DOHH2 (cell line): ENCODE data around the gene TULP4.

Experiments
- H3F3A ChIP-seq: fragments of 200-600 bp; sonication (generic), shearing (Covaris generic); 2 replicates; pipeline ENCODE4 v1.6.0; 2016; ENCODE audit warnings: antibody characterized with exemption, mild to moderate bottlenecking; ENCODE audit not compliant: control insufficient read depth, insufficient read depth
- H3K27ac ChIP-seq: fragments of 200-600 bp; sonication (generic); 2 replicates; pipeline ENCODE4 v1.5.1; 2014; ENCODE audit warnings: low read depth, mild to moderate bottlenecking, low read length, moderate library complexity
- H3K27me3 ChIP-seq: fragments of 200-600 bp; sonication (generic); 2 replicates; pipeline ENCODE4 v1.6.1; 2014; ENCODE audit warnings: mild to moderate bottlenecking, low read length, mixed read lengths; ENCODE audit not compliant: control insufficient read depth
- H3K36me3 ChIP-seq: fragments of 200-600 bp; sonication (generic); 2 replicates; pipeline ENCODE4 v1.6.1; 2014; ENCODE audit warnings: mild to moderate bottlenecking, low read length, moderate library complexity, mixed read lengths; ENCODE audit not compliant: control insufficient read depth
- H3K4me1 ChIP-seq: fragments of 200-600 bp; sonication (generic); 2 replicates; pipeline ENCODE4 v1.6.1; 2014; ENCODE audit warnings: mild to moderate bottlenecking, low read length, mixed read lengths; ENCODE audit not compliant: control insufficient read depth
- H3K4me2 ChIP-seq: fragments of 200-600 bp; sonication (generic); 2 replicates; pipeline ENCODE4 v1.6.0; 2014; ENCODE audit warnings: mild to moderate bottlenecking, low read length, moderate library complexity
- H3K4me3 ChIP-seq: fragments of 200-600 bp; sonication (generic); 2 replicates; pipeline ENCODE4 v1.5.1; 2014; ENCODE audit warnings: mild to moderate bottlenecking, low read length, mixed read lengths
- H3K79me2 ChIP-seq: fragments of 200-600 bp; sonication (generic); 2 replicates; pipeline ENCODE4 v1.6.1; 2014; ENCODE audit warnings: mild to moderate bottlenecking, low read length, mixed read lengths; ENCODE audit not compliant: control insufficient read depth
- H3K9me2 ChIP-seq: fragments of 200-600 bp; sonication (generic); replicated peaks from 2 replicates; pipeline ENCODE4 v1.6.1; 2014; ENCODE audit warnings: mild to moderate bottlenecking, low read length, mixed read lengths; ENCODE audit not compliant: control insufficient read depth
- H3K9me3 ChIP-seq: fragments of 200-600 bp; sonication (generic); 2 replicates; pipeline ENCODE4 v1.6.1; 2014; ENCODE audit warnings: antibody characterized with exemption, low read length, mixed read lengths; ENCODE audit not compliant: control insufficient read depth, insufficient read depth
- H4K20me1 ChIP-seq: fragments of 200-600 bp; sonication (generic); 2 replicates; pipeline ENCODE4 v1.6.0; 2014; ENCODE audit warnings: low read depth, mild to moderate bottlenecking, antibody characterized with exemption, low read length, moderate library complexity; ENCODE audit not compliant: control insufficient read depth, insufficient read depth
- CTCF ChIP-seq: fragments of 200-600 bp; sonication (generic); IDR thresholded peaks from one replicate; pipeline ENCODE4 v1.5.1; 2014; ENCODE audit warnings: antibody characterized with exemption, mild to moderate bottlenecking, low read depth, low read length; ENCODE audit not compliant: poor library complexity, severe bottlenecking
- EZH2phosphoT487 ChIP-seq: fragments of 200-600 bp; sonication (generic); IDR thresholded peaks from 2 replicates; pipeline ENCODE4 v1.6.1; 2017; ENCODE audit warnings: borderline replicate concordance, mild to moderate bottlenecking, antibody characterized with exemption, low read length, moderate library complexity, mixed read lengths

TULP4 gene

GRCh38 chr6:158405933-158406332 lies 93.7 kb downstream of the TULP4 start:
- no peaks in the 10 kb centered on the region for H3K36me3 ChIP-seq
- peaks cover 9% of the 10 kb centered on the region for H3K79me2 ChIP-seq
- H3K27me3 ChIP-seq = no peaks in the 10 kb centered on the region
- H3K27ac ChIP-seq = no peak overlapping the region
- no peaks in the 10 kb centered on the region for H3K9me3 ChIP-seq
- no peak overlapping the region for H3K4me3 ChIP-seq
- H3K4me1 ChIP-seq = peaks cover 17% of the 10 kb centered on the region
- no peaks in the 10 kb centered on the region for H3K9me2 ChIP-seq
- H4K20me1 ChIP-seq = peaks cover 11% of the 10 kb centered on the region; the same call in 1 of the 2 replicates
- no peaks in the 10 kb centered on the region for H3F3A ChIP-seq
- no peak overlapping the region for H3K4me2 ChIP-seq
- TF ChIP-seq EZH2phosphoT487 (no peak), CTCF (no peak)

GRCh38 chr6:158406736-158407135 lies 94.5 kb downstream of the TULP4 start:
- no peak for TF ChIP-seq CTCF
- no peak for TF ChIP-seq EZH2phosphoT487
- Histone ChIP-seq H3K4me2 (no peak overlapping the region), H3K36me3 (no peaks in the 10 kb centered on the region), H3K79me2 (peaks cover 14% of the 10 kb centered on the region), H4K20me1 (peaks cover 11% of the 10 kb centered on the region; the same call in 1 of the 2 replicates), H3K27ac (no peak overlapping the region), H3K27me3 (no peaks in the 10 kb centered on the region), H3K4me1 (peaks cover 17% of the 10 kb centered on the region), H3K9me2 (no peaks in the 10 kb centered on the region), H3K9me3 (no peaks in the 10 kb centered on the region), H3F3A (no peaks in the 10 kb centered on the region), H3K4me3 (no peak overlapping the region)

GRCh38 chr6:158408013-158408412 lies 95.7 kb downstream of the TULP4 start:
- Histone ChIP-seq H3K4me2 (no peak overlapping the region), H3K79me2 (peaks cover 16% of the 10 kb centered on the region), H3K9me3 (no peaks in the 10 kb centered on the region), H3K4me1 (peaks cover 17% of the 10 kb centered on the region), H3K27ac (no peak overlapping the region), H3K9me2 (no peaks in the 10 kb centered on the region), H3F3A (no peaks in the 10 kb centered on the region), H3K4me3 (no peak overlapping the region), H3K36me3 (peaks cover 2% of the 10 kb centered on the region; the same call in 1 of the 2 replicates), H3K27me3 (no peaks in the 10 kb centered on the region), H4K20me1 (peaks cover 11% of the 10 kb centered on the region; the same call in 1 of the 2 replicates)
- TF ChIP-seq CTCF (no peak), EZH2phosphoT487 (no peak)
